HepG2 (cell line): ENCODE data around the gene ZCCHC4. TPM values are rescaled to one million over a fixed set of nuclear protein-coding genes. Genes with fewer than 3 reads are reported as not detected.

Experiments
- AGO1 ChIP-seq: fragments of 200-400 bp; formaldehyde crosslinking; IDR thresholded peaks from 2 replicates; pipeline ENCODE4 v1.6.1; 2017; ENCODE audit warnings: mild to moderate bottlenecking, low read depth, low read length, moderate library complexity; ENCODE audit not compliant: poor library complexity, severe bottlenecking
- HOXA5 ChIP-seq: sonication (generic); formaldehyde crosslinking; IDR thresholded peaks from 2 replicates; pipeline ENCODE4 v1.4.0; 2020; ENCODE audit warnings: missing genetic modification reagents
- NFIB ChIP-seq: sonication (generic); formaldehyde crosslinking; IDR thresholded peaks from 2 replicates; pipeline ENCODE4 v1.9.0; 2021; ENCODE audit warnings: missing genetic modification reagents, mild to moderate bottlenecking, borderline replicate concordance
- NR2F1 ChIP-seq, 2 experiments: fragments of 450-650 bp in 1 of 2; formaldehyde crosslinking in 1 of 2; IDR thresholded peaks; 2 replicates each; pipeline versions ENCODE4 v1.5.0 to v1.6.1; 2016 to 2020; ENCODE audit warnings: mild to moderate bottlenecking in 1 of 2, missing compliant biosample characterization in 1 of 2, missing genetic modification reagents in 1 of 2, moderate library complexity in 1 of 2
- SALL1 ChIP-seq: sonication (generic); formaldehyde crosslinking; IDR thresholded peaks from 2 replicates; pipeline ENCODE4 v1.8.0; 2022; ENCODE audit warnings: mild to moderate bottlenecking, missing genetic modification reagents
- ZNF598 ChIP-seq: sonication (generic); formaldehyde crosslinking; IDR thresholded peaks from 2 replicates; pipeline ENCODE4 v1.5.1; 2020; ENCODE audit warnings: mild to moderate bottlenecking, missing genetic modification reagents, borderline replicate concordance
- ZNF703 ChIP-seq: sonication (generic); formaldehyde crosslinking; IDR thresholded peaks from 2 replicates; pipeline ENCODE4 v1.5.1; 2020; ENCODE audit warnings: missing genetic modification reagents, mild to moderate bottlenecking, moderate library complexity, borderline replicate concordance
- ZNF724P ChIP-seq: sonication (generic); formaldehyde crosslinking; IDR thresholded peaks from 2 replicates; pipeline ENCODE4 v1.8.0; 2022; ENCODE audit warnings: missing genetic modification reagents, borderline replicate concordance
- polyA plus RNA-seq, 8 experiments: library from polyadenylated mRNA; depleted of rRNA in 3 of 8; stranded (reverse) in 7 of 8; unstranded in 1 of 8; fragments of >200 nt; fragmentation: Illumina TruSeq in 4 of 8; extraction: Trizol in 4 of 8; gene quantifications; 2 replicates each; pipeline versions ENCODE4 v1.2.1 to v1.2.3, GENCODE V29; 2011 to 2016; ENCODE audit warnings: low read depth in 4 of 8, missing spikeins in 1 of 8, mixed read lengths in 1 of 8; ENCODE audit not compliant: insufficient read depth in 1 of 8
- total RNA-seq, 5 experiments: library from RNA; depleted of rRNA; stranded (reverse); fragments of >200 nt; fragmentation: Illumina TruSeq; extraction: Trizol; gene quantifications; 2 replicates each; pipeline ENCODE4 v1.2.3, GENCODE V29; 2016; ENCODE audit warnings: low read depth in 1 of 5
- TF ChIP-seq, protein P1 (sequence below), 2 experiments: sonication (generic) in 1 of 2; formaldehyde crosslinking in 1 of 2; IDR thresholded peaks; 2 replicates each; pipeline versions ENCODE4 v1.4.0 to v1.6.1; 2018 to 2020; ENCODE audit warnings: missing genetic modification reagents in 2 of 2, borderline replicate concordance in 1 of 2, low read depth in 1 of 2, mild to moderate bottlenecking in 1 of 2, missing biosample characterization in 1 of 2
- TF ChIP-seq, protein P2 (sequence below): sonication (generic); formaldehyde crosslinking; IDR thresholded peaks from 2 replicates; pipeline ENCODE4 v1.9.0; 2022; ENCODE audit warnings: low read depth, missing genetic modification reagents
- TF ChIP-seq, protein P3 (sequence below): sonication (generic); formaldehyde crosslinking; IDR thresholded peaks from 2 replicates; pipeline ENCODE4 v1.4.0; 2020; ENCODE audit warnings: missing genetic modification reagents
- TF ChIP-seq, protein P4 (sequence below): sonication (generic); formaldehyde crosslinking; IDR thresholded peaks from 2 replicates; pipeline ENCODE4 v1.4.0; 2020; ENCODE audit warnings: missing genetic modification reagents, mild to moderate bottlenecking, borderline replicate concordance
- TF ChIP-seq, protein P5 (sequence below): sonication (generic); formaldehyde crosslinking; IDR thresholded peaks from 2 replicates; pipeline ENCODE4 v1.4.0; 2020; ENCODE audit warnings: mild to moderate bottlenecking, missing genetic modification reagents
- TF ChIP-seq, protein P6 (sequence below): sonication (generic); formaldehyde crosslinking; IDR thresholded peaks from 2 replicates; pipeline ENCODE4 v1.4.0; 2020; ENCODE audit warnings: missing genetic modification reagents, borderline replicate concordance

Gene ZCCHC4
- total and polyA plus RNA-seq, 2 of the 13 experiments (the other 11 are each of a cell fraction or from before 2014, with no cell fraction given): 13.2 to 15.0 TPM

DNA sequence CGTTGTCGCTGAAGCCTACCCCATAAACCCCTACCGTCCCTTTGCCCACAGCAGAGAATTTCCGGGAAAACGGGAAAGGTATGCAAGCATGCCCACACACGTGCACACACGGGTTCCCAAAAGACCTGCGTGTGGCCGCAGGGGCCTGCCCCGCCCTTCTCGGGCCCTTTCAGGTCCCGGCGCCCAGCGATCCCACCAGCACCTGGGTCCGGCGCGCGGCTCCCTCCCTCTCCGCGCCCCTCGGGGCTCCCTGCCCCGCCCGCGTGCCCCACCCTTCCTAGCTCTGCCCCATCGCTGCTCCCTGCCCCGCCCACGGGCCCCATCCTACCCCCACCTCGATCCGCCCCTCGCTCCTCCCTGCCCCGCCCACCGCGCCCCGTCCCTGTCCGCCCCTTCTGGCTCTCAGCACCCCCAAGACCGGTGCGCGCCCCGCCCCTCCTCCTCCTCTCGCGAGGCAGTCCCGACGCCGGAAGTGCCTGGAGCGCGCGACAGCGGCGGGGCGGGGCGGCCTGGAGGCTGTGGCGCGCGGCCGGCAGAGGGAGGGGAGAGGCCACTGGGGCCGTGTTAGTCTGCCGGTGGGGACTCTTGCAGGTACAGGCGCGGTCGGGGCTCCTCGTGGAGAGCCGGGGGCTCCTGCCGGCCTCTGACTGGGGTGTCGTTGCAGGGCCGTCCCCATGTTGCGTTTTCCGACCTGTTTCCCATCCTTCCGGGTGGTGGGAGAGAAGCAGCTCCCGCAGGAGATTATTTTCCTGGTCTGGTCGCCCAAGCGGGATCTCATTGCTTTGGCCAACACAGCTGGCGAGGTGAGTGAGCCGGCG lies 64.4 kb downstream of the ZCCHC4 start, which contains the start of gene ANAPC4 (continued):
- TF ChIP-seq, protein P1, sequence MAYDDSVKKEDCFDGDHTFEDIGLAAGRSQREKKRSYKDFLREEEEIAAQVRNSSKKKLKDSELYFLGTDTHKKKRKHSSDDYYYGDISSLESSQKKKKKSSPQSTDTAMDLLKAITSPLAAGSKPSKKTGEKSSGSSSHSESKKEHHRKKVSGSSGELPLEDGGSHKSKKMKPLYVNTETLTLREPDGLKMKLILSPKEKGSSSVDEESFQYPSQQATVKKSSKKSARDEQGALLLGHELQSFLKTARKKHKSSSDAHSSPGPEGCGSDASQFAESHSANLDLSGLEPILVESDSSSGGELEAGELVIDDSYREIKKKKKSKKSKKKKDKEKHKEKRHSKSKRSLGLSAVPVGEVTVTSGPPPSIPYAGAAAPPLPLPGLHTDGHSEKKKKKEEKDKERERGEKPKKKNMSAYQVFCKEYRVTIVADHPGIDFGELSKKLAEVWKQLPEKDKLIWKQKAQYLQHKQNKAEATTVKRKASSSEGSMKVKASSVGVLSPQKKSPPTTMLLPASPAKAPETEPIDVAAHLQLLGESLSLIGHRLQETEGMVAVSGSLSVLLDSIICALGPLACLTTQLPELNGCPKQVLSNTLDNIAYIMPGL (CRISPR knock-in tag; IDR thresholded peaks at IDR 0.05; ENCODE audit: borderline replicate concordance in 1 of 2, low read depth in 1 of 2): peak in 1 of 2 experiments; percentile 67; a peak in 3 of 4 replicates
- TF ChIP-seq SALL1 (CRISPR knock-in tag) (peak; percentile 61), ZNF703 (CRISPR knock-in tag) (no peak), ZNF724P (CRISPR knock-in tag) (0 out of 2 replicates have a peak, but pooled peaks have one; percentile 17), NFIB (CRISPR knock-in tag) (no peak), ZNF598 (no peak), AGO1 (peak; percentile 53), HOXA5 (CRISPR knock-in tag) (no peak), NR2F1 (CRISPR knock-in tag; IDR thresholded peaks at IDR 0.05) (0 out of 4 replicates have a peak, but pooled peaks of 1 of the 2 experiments have one; percentile 12)
- TF ChIP-seq, protein P2, sequence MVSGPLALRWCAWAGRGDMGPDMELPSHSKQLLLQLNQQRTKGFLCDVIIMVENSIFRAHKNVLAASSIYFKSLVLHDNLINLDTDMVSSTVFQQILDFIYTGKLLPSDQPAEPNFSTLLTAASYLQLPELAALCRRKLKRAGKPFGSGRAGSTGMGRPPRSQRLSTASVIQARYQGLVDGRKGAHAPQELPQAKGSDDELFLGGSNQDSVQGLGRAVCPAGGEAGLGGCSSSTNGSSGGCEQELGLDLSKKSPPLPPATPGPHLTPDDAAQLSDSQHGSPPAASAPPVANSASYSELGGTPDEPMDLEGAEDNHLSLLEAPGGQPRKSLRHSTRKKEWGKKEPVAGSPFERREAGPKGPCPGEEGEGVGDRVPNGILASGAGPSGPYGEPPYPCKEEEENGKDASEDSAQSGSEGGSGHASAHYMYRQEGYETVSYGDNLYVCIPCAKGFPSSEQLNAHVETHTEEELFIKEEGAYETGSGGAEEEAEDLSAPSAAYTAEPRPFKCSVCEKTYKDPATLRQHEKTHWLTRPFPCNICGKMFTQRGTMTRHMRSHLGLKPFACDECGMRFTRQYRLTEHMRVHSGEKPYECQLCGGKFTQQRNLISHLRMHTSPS (CRISPR knock-in tag): no peak
- TF ChIP-seq, protein P3, sequence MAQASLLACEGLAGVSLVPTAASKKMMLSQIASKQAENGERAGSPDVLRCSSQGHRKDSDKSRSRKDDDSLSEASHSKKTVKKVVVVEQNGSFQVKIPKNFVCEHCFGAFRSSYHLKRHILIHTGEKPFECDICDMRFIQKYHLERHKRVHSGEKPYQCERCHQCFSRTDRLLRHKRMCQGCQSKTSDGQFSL: peak; percentile 39; the same call in 1 of the 2 replicates
- TF ChIP-seq, protein P4, sequence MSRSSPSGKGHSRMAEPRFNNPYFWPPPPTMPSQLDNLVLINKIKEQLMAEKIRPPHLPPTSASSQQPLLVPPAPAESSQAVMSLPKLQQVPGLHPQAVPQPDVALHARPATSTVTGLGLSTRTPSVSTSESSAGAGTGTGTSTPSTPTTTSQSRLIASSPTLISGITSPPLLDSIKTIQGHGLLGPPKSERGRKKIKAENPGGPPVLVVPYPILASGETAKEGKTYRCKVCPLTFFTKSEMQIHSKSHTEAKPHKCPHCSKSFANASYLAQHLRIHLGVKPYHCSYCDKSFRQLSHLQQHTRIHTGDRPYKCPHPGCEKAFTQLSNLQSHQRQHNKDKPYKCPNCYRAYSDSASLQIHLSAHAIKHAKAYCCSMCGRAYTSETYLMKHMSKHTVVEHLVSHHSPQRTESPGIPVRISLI (CRISPR knock-in tag): no peak
- TF ChIP-seq, protein P5, sequence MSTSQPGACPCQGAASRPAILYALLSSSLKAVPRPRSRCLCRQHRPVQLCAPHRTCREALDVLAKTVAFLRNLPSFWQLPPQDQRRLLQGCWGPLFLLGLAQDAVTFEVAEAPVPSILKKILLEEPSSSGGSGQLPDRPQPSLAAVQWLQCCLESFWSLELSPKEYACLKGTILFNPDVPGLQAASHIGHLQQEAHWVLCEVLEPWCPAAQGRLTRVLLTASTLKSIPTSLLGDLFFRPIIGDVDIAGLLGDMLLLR (CRISPR knock-in tag): no peak
- TF ChIP-seq, protein P6, sequence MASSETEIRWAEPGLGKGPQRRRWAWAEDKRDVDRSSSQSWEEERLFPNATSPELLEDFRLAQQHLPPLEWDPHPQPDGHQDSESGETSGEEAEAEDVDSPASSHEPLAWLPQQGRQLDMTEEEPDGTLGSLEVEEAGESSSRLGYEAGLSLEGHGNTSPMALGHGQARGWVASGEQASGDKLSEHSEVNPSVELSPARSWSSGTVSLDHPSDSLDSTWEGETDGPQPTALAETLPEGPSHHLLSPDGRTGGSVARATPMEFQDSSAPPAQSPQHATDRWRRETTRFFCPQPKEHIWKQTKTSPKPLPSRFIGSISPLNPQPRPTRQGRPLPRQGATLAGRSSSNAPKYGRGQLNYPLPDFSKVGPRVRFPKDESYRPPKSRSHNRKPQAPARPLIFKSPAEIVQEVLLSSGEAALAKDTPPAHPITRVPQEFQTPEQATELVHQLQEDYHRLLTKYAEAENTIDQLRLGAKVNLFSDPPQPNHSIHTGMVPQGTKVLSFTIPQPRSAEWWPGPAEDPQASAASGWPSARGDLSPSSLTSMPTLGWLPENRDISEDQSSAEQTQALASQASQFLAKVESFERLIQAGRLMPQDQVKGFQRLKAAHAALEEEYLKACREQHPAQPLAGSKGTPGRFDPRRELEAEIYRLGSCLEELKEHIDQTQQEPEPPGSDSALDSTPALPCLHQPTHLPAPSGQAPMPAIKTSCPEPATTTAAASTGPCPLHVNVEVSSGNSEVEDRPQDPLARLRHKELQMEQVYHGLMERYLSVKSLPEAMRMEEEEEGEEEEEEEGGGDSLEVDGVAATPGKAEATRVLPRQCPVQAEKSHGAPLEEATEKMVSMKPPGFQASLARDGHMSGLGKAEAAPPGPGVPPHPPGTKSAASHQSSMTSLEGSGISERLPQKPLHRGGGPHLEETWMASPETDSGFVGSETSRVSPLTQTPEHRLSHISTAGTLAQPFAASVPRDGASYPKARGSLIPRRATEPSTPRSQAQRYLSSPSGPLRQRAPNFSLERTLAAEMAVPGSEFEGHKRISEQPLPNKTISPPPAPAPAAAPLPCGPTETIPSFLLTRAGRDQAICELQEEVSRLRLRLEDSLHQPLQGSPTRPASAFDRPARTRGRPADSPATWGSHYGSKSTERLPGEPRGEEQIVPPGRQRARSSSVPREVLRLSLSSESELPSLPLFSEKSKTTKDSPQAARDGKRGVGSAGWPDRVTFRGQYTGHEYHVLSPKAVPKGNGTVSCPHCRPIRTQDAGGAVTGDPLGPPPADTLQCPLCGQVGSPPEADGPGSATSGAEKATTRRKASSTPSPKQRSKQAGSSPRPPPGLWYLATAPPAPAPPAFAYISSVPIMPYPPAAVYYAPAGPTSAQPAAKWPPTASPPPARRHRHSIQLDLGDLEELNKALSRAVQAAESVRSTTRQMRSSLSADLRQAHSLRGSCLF (CRISPR knock-in tag): no peak
